ENCODE data around the gene TCF7L2. TPM values are rescaled to one million over a fixed set of nuclear protein-coding genes. Genes with fewer than 3 reads are reported as not detected.

Gene TCF7L2
- total RNA-seq, 3 donors from 2014 or later, result 33.1 to 44.2 (median 34.1) TPM

GRCh38 chr10:113022265-113022664 lies 72.2 kb downstream of the TCF7L2 start:
- TF ChIP-seq POLR2AphosphoS5 (IDR thresholded peaks at IDR 0.05) (no peak), POLR2A (IDR thresholded peaks at IDR 0.05) (no peak)
- TF ChIP-seq, protein P1, sequence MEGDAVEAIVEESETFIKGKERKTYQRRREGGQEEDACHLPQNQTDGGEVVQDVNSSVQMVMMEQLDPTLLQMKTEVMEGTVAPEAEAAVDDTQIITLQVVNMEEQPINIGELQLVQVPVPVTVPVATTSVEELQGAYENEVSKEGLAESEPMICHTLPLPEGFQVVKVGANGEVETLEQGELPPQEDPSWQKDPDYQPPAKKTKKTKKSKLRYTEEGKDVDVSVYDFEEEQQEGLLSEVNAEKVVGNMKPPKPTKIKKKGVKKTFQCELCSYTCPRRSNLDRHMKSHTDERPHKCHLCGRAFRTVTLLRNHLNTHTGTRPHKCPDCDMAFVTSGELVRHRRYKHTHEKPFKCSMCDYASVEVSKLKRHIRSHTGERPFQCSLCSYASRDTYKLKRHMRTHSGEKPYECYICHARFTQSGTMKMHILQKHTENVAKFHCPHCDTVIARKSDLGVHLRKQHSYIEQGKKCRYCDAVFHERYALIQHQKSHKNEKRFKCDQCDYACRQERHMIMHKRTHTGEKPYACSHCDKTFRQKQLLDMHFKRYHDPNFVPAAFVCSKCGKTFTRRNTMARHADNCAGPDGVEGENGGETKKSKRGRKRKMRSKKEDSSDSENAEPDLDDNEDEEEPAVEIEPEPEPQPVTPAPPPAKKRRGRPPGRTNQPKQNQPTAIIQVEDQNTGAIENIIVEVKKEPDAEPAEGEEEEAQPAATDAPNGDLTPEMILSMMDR (IDR thresholded peaks at IDR 0.05), result no peak
- Histone ChIP-seq H3K9me3 (no peaks in the 10 kb centered on the region), H3K4me1 (peaks cover 2 to 13% of the 10 kb centered on the region in 2 donors), H3K36me3 (no peaks in the 10 kb centered on the region), H3K27me3 (no peaks in the 10 kb centered on the region), H3K4me3 (no peak overlapping the region), H3K27ac (peak overlapping the region; percentile 66 to 68)
- intact Hi-C loops (cut with DNase I; ENCODE audit: low total_unique reads), result no loop called here
- no peak for DNase-seq (ENCODE audit: low spot score in 2 of 2)

DNA sequence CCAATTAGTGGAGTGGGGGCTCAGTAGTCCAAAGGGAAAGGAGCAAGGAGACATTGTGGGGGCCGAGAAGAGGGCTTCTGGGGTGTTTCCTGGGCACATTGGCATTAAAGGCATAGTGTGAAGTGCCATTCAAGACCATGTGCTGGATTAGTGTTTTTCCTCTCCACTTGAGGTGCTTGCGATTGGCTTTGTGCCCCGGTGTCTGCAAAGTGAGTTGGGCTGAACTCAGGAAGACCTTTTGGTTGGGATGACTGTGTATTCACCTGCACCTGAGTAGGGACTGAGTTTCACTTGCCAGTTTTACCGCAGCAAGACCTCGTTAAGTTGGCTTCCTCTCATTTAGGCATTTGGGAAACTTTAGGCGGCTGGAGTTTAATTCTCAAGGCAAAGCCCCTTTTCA lies 73.0 kb downstream of the TCF7L2 start:
- DNase-seq (ENCODE audit: low spot score in 2 of 2), result no peak
- Histone ChIP-seq H3K27ac (peak overlapping the region in 1 of 2 donors; percentile 49), H3K27me3 (no peaks in the 10 kb centered on the region), H3K9me3 (no peaks in the 10 kb centered on the region), H3K4me3 (no peak overlapping the region), H3K4me1 (peaks cover 5 to 19% of the 10 kb centered on the region in 2 donors), H3K36me3 (no peaks in the 10 kb centered on the region)
- intact Hi-C loops (cut with DNase I; ENCODE audit: low total_unique reads), result no loop called here
- TF ChIP-seq POLR2A (IDR thresholded peaks at IDR 0.05) (no peak), POLR2AphosphoS5 (IDR thresholded peaks at IDR 0.05) (no peak)
- TF ChIP-seq, protein P1 (IDR thresholded peaks at IDR 0.05), result no peak

DNA sequence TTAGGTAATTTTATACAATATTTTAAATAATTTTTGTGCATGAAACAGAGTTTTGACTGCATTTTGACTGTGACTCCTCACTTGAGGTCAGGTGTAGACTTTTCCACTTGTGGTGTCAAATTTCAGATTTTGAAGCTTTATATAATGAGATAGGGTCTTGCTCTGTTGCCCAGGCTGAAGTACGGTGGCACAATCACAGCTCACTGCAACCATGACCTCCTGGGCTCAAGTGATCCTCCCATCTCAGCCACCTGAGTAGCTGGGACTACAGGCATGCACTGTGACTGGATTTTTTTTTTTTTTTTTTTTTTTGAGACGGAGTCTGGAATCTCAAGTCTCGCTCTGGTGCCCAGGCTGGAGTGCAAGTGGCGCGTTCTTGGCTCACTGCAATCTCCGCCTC lies 74.9 kb downstream of the TCF7L2 start:
- DNase-seq (ENCODE audit: low spot score in 2 of 2), result no peak
- peaks cover 5 to 30% of the 10 kb centered on the region in 2 donors for H3K4me1 ChIP-seq

GRCh38 chr10:113025487-113025886 lies 75.4 kb downstream of the TCF7L2 start:
- intact Hi-C loops (cut with DNase I; ENCODE audit: low total_unique reads), result no loop called here
- Histone ChIP-seq H3K36me3 (no peaks in the 10 kb centered on the region), H3K27me3 (no peaks in the 10 kb centered on the region), H3K4me3 (no peak overlapping the region), H3K9me3 (no peaks in the 10 kb centered on the region), H3K27ac (peak overlapping the region in 1 of 2 donors; percentile 74), H3K4me1 (peaks cover 3 to 30% of the 10 kb centered on the region in 2 donors)
- no peak for TF ChIP-seq POLR2A (IDR thresholded peaks at IDR 0.05)
- TF ChIP-seq POLR2AphosphoS5 (IDR thresholded peaks at IDR 0.05), result no peak
- TF ChIP-seq, protein P1 (IDR thresholded peaks at IDR 0.05), result no peak
- no peak for DNase-seq (ENCODE audit: low spot score in 2 of 2)

More for the DNA sequence above, 74.9 kb downstream of the TCF7L2 start:
- Histone ChIP-seq H3K36me3 (no peaks in the 10 kb centered on the region), H3K9me3 (no peaks in the 10 kb centered on the region), H3K27me3 (no peaks in the 10 kb centered on the region), H3K27ac (no peak overlapping the region), H3K4me3 (no peak overlapping the region)
- intact Hi-C loops (cut with DNase I; ENCODE audit: low total_unique reads), result no loop called here
- TF ChIP-seq POLR2A (IDR thresholded peaks at IDR 0.05) (no peak), POLR2AphosphoS5 (IDR thresholded peaks at IDR 0.05) (no peak)
- TF ChIP-seq, protein P1 (IDR thresholded peaks at IDR 0.05), result no peak

- TF ChIP-seq, protein P1 (IDR thresholded peaks at IDR 0.05), result no peak
- TF ChIP-seq POLR2AphosphoS5 (IDR thresholded peaks at IDR 0.05), result no peak
- no peak for TF ChIP-seq POLR2A (IDR thresholded peaks at IDR 0.05)
- H3K9me3 ChIP-seq, result no peaks in the 10 kb centered on the region
- H3K4me3 ChIP-seq, result no peak overlapping the region
- intact Hi-C loops (cut with DNase I; ENCODE audit: low total_unique reads), result no loop called here
- no peaks in the 10 kb centered on the region for H3K36me3 ChIP-seq
- H3K27me3 ChIP-seq, result no peaks in the 10 kb centered on the region
- H3K4me1 ChIP-seq, result peaks cover 3 to 30% of the 10 kb centered on the region in 2 donors
- H3K27ac ChIP-seq, result peak overlapping the region; percentile 50 to 74
- no peak for DNase-seq (ENCODE audit: low spot score in 2 of 2)
Observed at GRCh38 chr10:113026679-113027078, 76.6 kb downstream of the TCF7L2 start.
